RWPE1 (cell line): Measurements from ENCODE around the gene ADCK1.
"Not testable (repeated sequence)": the region's sequence is repeated elsewhere in the genome, so short reads cannot be mapped to it uniquely, and the experiment has no call there.

ENCODE experiments used
- CTCF ChIA-PET: fragments of 350-600 bp; sonication (Branson Sonifier 250); formaldehyde crosslinking; extraction: SDS; loops from one replicate; lab custom pipeline; 2021; lab: Yijun Ruan, JAX
- POLR2A ChIA-PET: fragments of 400-600 bp; formaldehyde crosslinking; extraction: SDS; loops from one replicate; lab custom pipeline; 2020; ENCODE audit warnings: antibody characterized with exemption; ENCODE audit not compliant: low non-redundant PET; lab: Yijun Ruan, JAX
- DNase-seq: peaks from one replicate; pipeline ENCODE4 v3.0.0; 2012; ENCODE audit warnings: low spot score
- H3K27ac ChIP-seq: fragments of 450-650 bp; 2 replicates; pipeline ENCODE4 v1.5.1; 2017
- CTCF ChIP-seq: fragments of 450-650 bp; conservative IDR thresholded peaks from 2 replicates; pipeline ENCODE4 v1.5.1; 2017; ENCODE audit warnings: low read depth, mild to moderate bottlenecking

The ADCK1 gene

GRCh38 chr14:77805706-77806105 lies 5.8 kb downstream of the ADCK1 start:
- ChIA-PET POLR2A (no interaction called here), CTCF (no interaction called here)
- no peak for DNase-seq
- TF ChIP-seq CTCF, result no peak
- H3K27ac ChIP-seq, result no peak overlapping the region

- TF ChIP-seq CTCF, result no peak
- ChIA-PET CTCF (no interaction called here), POLR2A (no interaction called here)
- no peak overlapping the region for H3K27ac ChIP-seq
- no peak for DNase-seq
These were observed 8.3 kb downstream of the ADCK1 start for GRCh38 chr14:77808250-77808649.

GRCh38 chr14:77809011-77809410 lies 9.1 kb downstream of the ADCK1 start:
- CTCF ChIA-PET, result no interaction called here
- POLR2A ChIA-PET, result no interaction called here
- no peak for TF ChIP-seq CTCF
- no peak for DNase-seq
- H3K27ac ChIP-seq, result no peak overlapping the region

- no peak for TF ChIP-seq CTCF
- H3K27ac ChIP-seq, result no peak overlapping the region
- DNase-seq, result no peak
- ChIA-PET CTCF (no interaction called here), POLR2A (interaction anchor here (0.7 kb wide), 1 partner anchor 17 kb away, joined by 3 read pairs; no protein-coding TSS in a partner anchor)
These were observed 12.1 kb downstream of the ADCK1 start for GRCh38 chr14:77812028-77812427.

GRCh38 chr14:77812682-77813081 lies 12.8 kb downstream of the ADCK1 start:
- POLR2A ChIA-PET, CTCF ChIA-PET, H3K27ac ChIP-seq, DNase-seq: not testable (repeated sequence)

GRCh38 chr14:77822307-77822706 lies 22.4 kb downstream of the ADCK1 start:
- TF ChIP-seq CTCF, result no peak
- no peak for DNase-seq
- POLR2A ChIA-PET, result no interaction called here
- no peak overlapping the region for H3K27ac ChIP-seq
- CTCF ChIA-PET, result no interaction called here

GRCh38 chr14:77822741-77823140 lies 22.8 kb downstream of the ADCK1 start:
- CTCF ChIA-PET, result no interaction called here
- DNase-seq, result no peak
- no peak overlapping the region for H3K27ac ChIP-seq
- TF ChIP-seq CTCF, result no peak
- POLR2A ChIA-PET, result no interaction called here
